Measurements from ENCODE around the gene BCL3. TPM values are rescaled to one million over a fixed set of nuclear protein-coding genes. Genes with fewer than 3 reads are reported as not detected.

BCL3 gene
- total and polyA plus RNA-seq, 2 of the 4 experiments (the other 2 are of a cell fraction): 1.6 to 26.0 TPM

- Histone ChIP-seq H2AK5ac (ENCODE audit: low read depth, low read length) (no peak overlapping the region), H3K4me1 (ENCODE audit: control insufficient read depth, insufficient read depth, low read length) (no peaks in the 10 kb centered on the region), H3K56ac (ENCODE audit: extremely low read depth, insufficient read depth, low read length) (no peak overlapping the region), H4K91ac (ENCODE audit: insufficient read depth, low read depth, low read length) (no peak overlapping the region), H4K5ac (ENCODE audit: low read depth, low read length) (no peak overlapping the region), H3K36me3 (ENCODE audit: control insufficient read depth, insufficient read depth, low read length) (no peaks in the 10 kb centered on the region), H2AFZ (replicated peaks; ENCODE audit: low read length, poor library complexity) (no peak overlapping the region), H3K9ac (ENCODE audit: low read depth, low read length) (no peak overlapping the region), H3K4me3 (ENCODE audit: insufficient read depth, low read depth, low read length) (no peak overlapping the region), H3K18ac (ENCODE audit: low read depth, low read length) (no peak overlapping the region), H3K4ac (ENCODE audit: low read depth, low read length) (no peak overlapping the region), H3K9me1 (ENCODE audit: insufficient read depth, low read length) (no peaks in the 10 kb centered on the region), H3K79me1 (ENCODE audit: low read depth in 1 of 2, low read length in 2 of 2) (no peaks in the 10 kb centered on the region), H2AK9ac (replicated peaks; ENCODE audit: low read depth, low read length, poor library complexity) (no peak overlapping the region), H3K14ac (replicated peaks; ENCODE audit: low read depth, low read length) (no peak overlapping the region), H2BK15ac (ENCODE audit: low read depth, low read length) (no peak overlapping the region), H4K8ac (ENCODE audit: low read depth in 2 of 2, low read length in 2 of 2) (no peak overlapping the region), H2BK20ac (ENCODE audit: low read depth, low read length) (no peak overlapping the region), H3K27me3 (ENCODE audit: control insufficient read depth, insufficient read depth, low read length) (no peaks in the 10 kb centered on the region), H3K9me3 (ENCODE audit: control insufficient read depth, insufficient read depth, low read length) (no peaks in the 10 kb centered on the region), H4K20me1 (ENCODE audit: insufficient read depth, low read length) (no peaks in the 10 kb centered on the region), H3K4me2 (ENCODE audit: low read depth, low read length) (no peak overlapping the region), H3K23ac (ENCODE audit: low read depth, low read length) (no peak overlapping the region), H3K27ac (ENCODE audit: insufficient read depth, low read length) (no peak overlapping the region), H2BK120ac (ENCODE audit: low read depth, low read length) (no peak overlapping the region), H2BK5ac (ENCODE audit: low read depth, low read length, poor library complexity, severe bottlenecking) (no peak overlapping the region)
- dilution Hi-C loops (cut with HindIII; ENCODE audit: low sequenced_read_pairs, unreplicated experiment): no loop called here
- no peak for TF ChIP-seq MAFK (IDR thresholded peaks at IDR 0.05; ENCODE audit: low read depth, low read length)
- no peak for TF ChIP-seq RCOR1 (IDR thresholded peaks at IDR 0.05; ENCODE audit: insufficient replicate concordance, low read length)
- TF ChIP-seq CEBPB (IDR thresholded peaks at IDR 0.05; ENCODE audit: low read depth, low read length): no peak
- TF ChIP-seq CTCF (conservative IDR thresholded peaks at IDR 0.05; ENCODE audit: low read depth, low read length): no peak
- TF ChIP-seq NFE2L2 (IDR thresholded peaks at IDR 0.05; ENCODE audit: low read depth, low read length): no peak
- TF ChIP-seq SMC3 (IDR thresholded peaks at IDR 0.05; ENCODE audit: low read depth, low read length): no peak
- no peak for TF ChIP-seq CHD1 (IDR thresholded peaks at IDR 0.05; ENCODE audit: low read depth, low read length)
- TF ChIP-seq POLR2A (IDR thresholded peaks at IDR 0.05; ENCODE audit: low read depth, low read length): no peak
- TF ChIP-seq ELK1 (IDR thresholded peaks at IDR 0.05; ENCODE audit: borderline replicate concordance, low read depth, low read length): no peak
- no peak for TF ChIP-seq BHLHE40 (IDR thresholded peaks at IDR 0.05; ENCODE audit: low read depth, low read length)
- no peak for TF ChIP-seq RAD21 (IDR thresholded peaks at IDR 0.05; ENCODE audit: low read length)
- no peak for TF ChIP-seq RFX5 (IDR thresholded peaks at IDR 0.05; ENCODE audit: low read depth, low read length)
- in situ Hi-C loops (cut with MboI; ENCODE audit: low sequenced_read_pairs): loop anchor here (25.0 kb wide), 1 partner anchor 224 kb away; no protein-coding TSS in a partner anchor
- ATAC-seq (ENCODE audit: low read depth) (no peak), DNase-seq (no peak)
- BruUV-seq (replicated peaks): no TSS peak
- 100% methylated on average over 1 of the region's 15 CpGs; no CpG with 5 or more reads in 1 of the 2 experiments for WGBS, 2 experiments (ENCODE audit: extremely low coverage in 2 of 2, insufficient read length in 1 of 2)
- POLR2A ChIA-PET (ENCODE audit: unreplicated experiment): no interaction called here
- CTCF ChIA-PET: interaction anchor here (1.3 kb wide), 1 partner anchor 97 kb away, joined by 5 read pairs; no protein-coding TSS in a partner anchor
- intact Hi-C loops (cut with micrococcal nuclease): no loop called here
Observed at GRCh38 chr19:44785993-44786392, 37.5 kb downstream of the BCL3 start.
